AG10803 (cell line): ENCODE results near the gene GAREM2.

Source experiments
- DNase-seq: peaks from one replicate; pipeline ENCODE4 v3.0.0; 2010; ENCODE audit warnings: low read depth
- H3K4me3 ChIP-seq: 2 replicates; pipeline ENCODE4 v1.5.1; 2011; ENCODE audit warnings: mild to moderate bottlenecking, low read length, control low read depth
- CTCF ChIP-seq: conservative IDR thresholded peaks from 2 replicates; pipeline ENCODE4 v1.5.1; 2011; ENCODE audit warnings: mild to moderate bottlenecking, low read length, control low read depth, inconsistent platforms

Gene GAREM2

GRCh38 chr2:26169681-26170414 lies 3.0 kb upstream of the GAREM2 start:
- H3K4me3 ChIP-seq: no peak overlapping the region
- TF ChIP-seq CTCF: no peak
- DNase-seq: no peak

- H3K4me3 ChIP-seq: no peak overlapping the region
- no peak for DNase-seq
These were observed 2.1 kb upstream of the GAREM2 start for GRCh38 chr2:26170795-26171194.

GRCh38 chr2:26172189-26172870 lies 558 bp upstream of the GAREM2 start:
- DNase-seq: no peak
- H3K4me3 ChIP-seq: no peak overlapping the region
- no peak for TF ChIP-seq CTCF

More at GRCh38 chr2:26170795-26171194, 2.1 kb upstream of the GAREM2 start:
- TF ChIP-seq CTCF: no peak

- H3K4me3 ChIP-seq: no peak overlapping the region
- TF ChIP-seq CTCF: no peak
- DNase-seq: no peak
These were observed 1.0 kb downstream of the GAREM2 start for GRCh38 chr2:26173776-26174482.

GRCh38 chr2:26174691-26175465 lies 2.0 kb downstream of the GAREM2 start:
- no peak overlapping the region for H3K4me3 ChIP-seq
- no peak for TF ChIP-seq CTCF
- DNase-seq: no peak

GRCh38 chr2:26175466-26176278 lies 2.8 kb downstream of the GAREM2 start:
- DNase-seq: no peak
- no peak overlapping the region for H3K4me3 ChIP-seq
- TF ChIP-seq CTCF: no peak
